Panc1 (cell line): Measurements from ENCODE around the gene OR2W3. TPM values are rescaled to one million over a fixed set of nuclear protein-coding genes. Genes with fewer than 3 reads are reported as not detected.

ENCODE experiments used
- ATAC-seq: fragments of 200-7000 bp; cut with Tn5 transposase; 2 replicates; pipeline ENCODE4 v1.9.1; 2020; ENCODE audit warnings: mild to moderate bottlenecking, moderate library complexity
- BruUV-seq: library from RNA; stranded (reverse); fragments of 400-500 nt; replicated peaks from 2 replicates; lab custom pipeline; 2021; lab: Mats Ljungman, UMichigan
- CTCF ChIA-PET: fragments of 300-600 bp; sonication (Branson Sonifier 250); formaldehyde crosslinking; loops from one replicate; lab custom pipeline; 2022; ENCODE audit warnings: antibody characterized with exemption; lab: Charles Lee
- POLR2A ChIA-PET: fragments of 300-600 bp; sonication (Branson Sonifier 250); formaldehyde crosslinking; loops from one replicate; lab custom pipeline; 2022; ENCODE audit warnings: antibody characterized with exemption; lab: Charles Lee
- DNase-seq: peaks from one replicate; pipeline ENCODE4 v3.0.0-alpha.2; 2010; ENCODE audit warnings: low read depth, low spot score
- H3K27ac ChIP-seq: 2 replicates; pipeline ENCODE4 v1.5.1; 2011; ENCODE audit warnings: mild to moderate bottlenecking, low read length, inconsistent platforms
- H3K27me3 ChIP-seq: fragments of 200-500 bp; sonication (Bioruptor generic); 2 replicates; pipeline ENCODE4 v1.6.0; 2014; ENCODE audit warnings: low read length, inconsistent platforms; ENCODE audit not compliant: control insufficient read depth, insufficient read depth
- H3K36me3 ChIP-seq: fragments of 200-500 bp; sonication (Bioruptor generic); 2 replicates; pipeline ENCODE4 v1.5.1; 2014; ENCODE audit warnings: inconsistent platforms, mild to moderate bottlenecking, low read length, moderate library complexity; ENCODE audit not compliant: control insufficient read depth, insufficient read depth
- H3K4me1 ChIP-seq: 2 replicates; pipeline ENCODE4 v1.5.1; 2011; ENCODE audit warnings: inconsistent platforms, mild to moderate bottlenecking, low read length, moderate library complexity; ENCODE audit not compliant: control insufficient read depth, insufficient read depth
- H3K4me3 ChIP-seq, 2 experiments: 2 replicates each; pipeline ENCODE4 v1.5.1; 2011 to 2012; ENCODE audit warnings: low read depth in 2 of 2, low read length in 2 of 2, mild to moderate bottlenecking in 2 of 2, inconsistent platforms in 1 of 2, moderate library complexity in 1 of 2
- H3K9me3 ChIP-seq: fragments of 200-500 bp; sonication (Bioruptor generic); 2 replicates; pipeline ENCODE4 v1.5.1; 2014; ENCODE audit warnings: low read depth, mild to moderate bottlenecking, inconsistent platforms, low read length, moderate library complexity; ENCODE audit not compliant: control insufficient read depth, insufficient read depth
- POLR2AphosphoS5 ChIP-seq: IDR thresholded peaks from 2 replicates; pipeline ENCODE4 v1.6.1; 2012; ENCODE audit warnings: mild to moderate bottlenecking, low read depth, low read length, moderate library complexity
- SIN3A ChIP-seq: IDR thresholded peaks from 2 replicates; pipeline ENCODE4 v1.6.1; 2012; ENCODE audit warnings: low read depth, mild to moderate bottlenecking, low read length, moderate library complexity, borderline replicate concordance; ENCODE audit not compliant: insufficient read depth
- TCF7L2 ChIP-seq: IDR thresholded peaks from 2 replicates; pipeline ENCODE4 v1.6.1; 2011; ENCODE audit warnings: mild to moderate bottlenecking, low read depth, low read length, inconsistent platforms
- in situ Hi-C: cut with HindIII; loops from 2 replicates; pipeline ENCODE4 v1.10.0; 2016; ENCODE audit warnings: low sequenced_read_pairs, low pct_unique_long_range_greater_than_20kb
- intact Hi-C: fragments of 100-400 bp; cut with micrococcal nuclease; formaldehyde crosslinking; loops from one replicate; pipeline ENCODE4 v1.10.0; 2022; ENCODE audit not compliant: unreplicated experiment
- total RNA-seq: library from RNA; stranded (reverse); gene quantifications from one replicate; pipeline ENCODE4 v1.2.1, GENCODE V29; 2021; ENCODE audit not compliant: unreplicated experiment
- TF ChIP-seq, protein P1 (sequence below), 2 experiments: IDR thresholded peaks; 2 replicates each; pipeline ENCODE4 v1.6.1; 2011 to 2012; ENCODE audit warnings: low read depth in 2 of 2, control low read depth in 1 of 2, low read length in 1 of 2, mild to moderate bottlenecking in 1 of 2, moderate library complexity in 1 of 2; ENCODE audit not compliant: insufficient read depth in 1 of 2
- TF ChIP-seq, protein P2 (sequence below): fragments of 450-650 bp; IDR thresholded peaks from 2 replicates; pipeline ENCODE4 v1.5.1; 2017; ENCODE audit warnings: mild to moderate bottlenecking

The OR2W3 gene
- total RNA-seq, 1 experiment from 2014 or later = not detected

- no peak for ATAC-seq
Observed at GRCh38 chr1:247865416-247865815, 30.0 kb upstream of the OR2W3 start.

DNA sequence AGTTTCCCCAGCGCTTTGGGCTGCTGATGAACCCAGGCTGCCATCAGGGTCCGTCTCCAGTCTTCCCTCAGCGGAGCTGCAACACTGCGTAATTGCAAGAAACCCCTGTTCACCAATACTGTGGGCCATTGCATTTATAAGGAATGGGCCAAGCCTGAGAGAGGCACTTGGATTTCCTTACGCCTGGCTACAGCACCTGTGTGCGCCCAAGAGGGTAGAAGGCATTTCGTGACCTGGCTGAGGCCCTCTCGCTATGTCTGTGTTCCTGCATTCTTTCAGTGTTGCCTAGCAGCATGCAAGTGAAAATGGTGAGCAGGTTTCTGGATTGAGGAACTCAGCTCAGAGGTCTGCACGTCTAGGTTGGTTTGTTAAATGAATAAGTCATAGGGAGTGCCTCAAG is 12.0 kb upstream of the OR2W3 start:
- H3K9me3 ChIP-seq = no peaks in the 10 kb centered on the region
- ATAC-seq = no peak
- TF ChIP-seq SIN3A (no peak), TCF7L2 (no peak), POLR2AphosphoS5 (no peak)
- TF ChIP-seq, protein P1, sequence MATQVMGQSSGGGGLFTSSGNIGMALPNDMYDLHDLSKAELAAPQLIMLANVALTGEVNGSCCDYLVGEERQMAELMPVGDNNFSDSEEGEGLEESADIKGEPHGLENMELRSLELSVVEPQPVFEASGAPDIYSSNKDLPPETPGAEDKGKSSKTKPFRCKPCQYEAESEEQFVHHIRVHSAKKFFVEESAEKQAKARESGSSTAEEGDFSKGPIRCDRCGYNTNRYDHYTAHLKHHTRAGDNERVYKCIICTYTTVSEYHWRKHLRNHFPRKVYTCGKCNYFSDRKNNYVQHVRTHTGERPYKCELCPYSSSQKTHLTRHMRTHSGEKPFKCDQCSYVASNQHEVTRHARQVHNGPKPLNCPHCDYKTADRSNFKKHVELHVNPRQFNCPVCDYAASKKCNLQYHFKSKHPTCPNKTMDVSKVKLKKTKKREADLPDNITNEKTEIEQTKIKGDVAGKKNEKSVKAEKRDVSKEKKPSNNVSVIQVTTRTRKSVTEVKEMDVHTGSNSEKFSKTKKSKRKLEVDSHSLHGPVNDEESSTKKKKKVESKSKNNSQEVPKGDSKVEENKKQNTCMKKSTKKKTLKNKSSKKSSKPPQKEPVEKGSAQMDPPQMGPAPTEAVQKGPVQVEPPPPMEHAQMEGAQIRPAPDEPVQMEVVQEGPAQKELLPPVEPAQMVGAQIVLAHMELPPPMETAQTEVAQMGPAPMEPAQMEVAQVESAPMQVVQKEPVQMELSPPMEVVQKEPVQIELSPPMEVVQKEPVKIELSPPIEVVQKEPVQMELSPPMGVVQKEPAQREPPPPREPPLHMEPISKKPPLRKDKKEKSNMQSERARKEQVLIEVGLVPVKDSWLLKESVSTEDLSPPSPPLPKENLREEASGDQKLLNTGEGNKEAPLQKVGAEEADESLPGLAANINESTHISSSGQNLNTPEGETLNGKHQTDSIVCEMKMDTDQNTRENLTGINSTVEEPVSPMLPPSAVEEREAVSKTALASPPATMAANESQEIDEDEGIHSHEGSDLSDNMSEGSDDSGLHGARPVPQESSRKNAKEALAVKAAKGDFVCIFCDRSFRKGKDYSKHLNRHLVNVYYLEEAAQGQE (IDR thresholded peaks at IDR 0.05; ENCODE audit: insufficient read depth in 1 of 2, low read depth in 2 of 2, low read length in 1 of 2) = no peak
- TF ChIP-seq, protein P2, sequence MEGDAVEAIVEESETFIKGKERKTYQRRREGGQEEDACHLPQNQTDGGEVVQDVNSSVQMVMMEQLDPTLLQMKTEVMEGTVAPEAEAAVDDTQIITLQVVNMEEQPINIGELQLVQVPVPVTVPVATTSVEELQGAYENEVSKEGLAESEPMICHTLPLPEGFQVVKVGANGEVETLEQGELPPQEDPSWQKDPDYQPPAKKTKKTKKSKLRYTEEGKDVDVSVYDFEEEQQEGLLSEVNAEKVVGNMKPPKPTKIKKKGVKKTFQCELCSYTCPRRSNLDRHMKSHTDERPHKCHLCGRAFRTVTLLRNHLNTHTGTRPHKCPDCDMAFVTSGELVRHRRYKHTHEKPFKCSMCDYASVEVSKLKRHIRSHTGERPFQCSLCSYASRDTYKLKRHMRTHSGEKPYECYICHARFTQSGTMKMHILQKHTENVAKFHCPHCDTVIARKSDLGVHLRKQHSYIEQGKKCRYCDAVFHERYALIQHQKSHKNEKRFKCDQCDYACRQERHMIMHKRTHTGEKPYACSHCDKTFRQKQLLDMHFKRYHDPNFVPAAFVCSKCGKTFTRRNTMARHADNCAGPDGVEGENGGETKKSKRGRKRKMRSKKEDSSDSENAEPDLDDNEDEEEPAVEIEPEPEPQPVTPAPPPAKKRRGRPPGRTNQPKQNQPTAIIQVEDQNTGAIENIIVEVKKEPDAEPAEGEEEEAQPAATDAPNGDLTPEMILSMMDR = no peak
- CTCF ChIA-PET = no interaction called here
- H3K27ac ChIP-seq = no peak overlapping the region
- POLR2A ChIA-PET = no interaction called here
- in situ Hi-C loops = no loop called here
- no peaks in the 10 kb centered on the region for H3K27me3 ChIP-seq
- no peak overlapping the region for H3K4me3 ChIP-seq
- intact Hi-C loops = no loop called here
- no peaks in the 10 kb centered on the region for H3K4me1 ChIP-seq
- no TSS peak for BruUV-seq
- no peaks in the 10 kb centered on the region for H3K36me3 ChIP-seq
- DNase-seq = no peak

More at GRCh38 chr1:247865416-247865815, 30.0 kb upstream of the OR2W3 start:
- TF ChIP-seq TCF7L2 (no peak), POLR2AphosphoS5 (no peak), SIN3A (no peak)
- TF ChIP-seq, protein P2 = no peak
- TF ChIP-seq, protein P1 (IDR thresholded peaks at IDR 0.05; ENCODE audit: insufficient read depth in 1 of 2, low read depth in 2 of 2, low read length in 1 of 2) = no peak
- no peak overlapping the region for H3K4me3 ChIP-seq
- POLR2A ChIA-PET = no interaction called here
- H3K36me3 ChIP-seq = no peaks in the 10 kb centered on the region
- CTCF ChIA-PET = no interaction called here
- no peak overlapping the region for H3K27ac ChIP-seq
- no peak for DNase-seq
- no peaks in the 10 kb centered on the region for H3K9me3 ChIP-seq
- no peaks in the 10 kb centered on the region for H3K4me1 ChIP-seq
- H3K27me3 ChIP-seq = no peaks in the 10 kb centered on the region
- no TSS peak for BruUV-seq
- intact Hi-C loops (no loop called here), in situ Hi-C loops (no loop called here)
